Gastrocnemius medialis (tissue), 4 donors: Measurements from ENCODE around the gene GUCY1A1.

Experiments
- CTCF ChIP-seq, 5 experiments: fragments of 450-650 bp in 3 of 5; fragments of 200-600 bp in 2 of 5; sonication (generic) in 2 of 5; IDR thresholded peaks in 4 of 5; conservative IDR thresholded peaks in 1 of 5; 1 replicate in 4 of 5; 2 replicates in 1 of 5; pipeline ENCODE4 v1.5.1; 2016 to 2019; ENCODE audit warnings: antibody characterized with exemption in 5 of 5, mild to moderate bottlenecking in 3 of 5, moderate library complexity in 3 of 5
- POLR2A ChIP-seq, 2 donors: fragments of 450-650 bp; IDR thresholded peaks; one replicate each; pipeline ENCODE4 v1.6.1; 2017; ENCODE audit warnings: antibody characterized with exemption in 2 of 2, mild to moderate bottlenecking in 2 of 2, moderate library complexity in 2 of 2

DNA sequence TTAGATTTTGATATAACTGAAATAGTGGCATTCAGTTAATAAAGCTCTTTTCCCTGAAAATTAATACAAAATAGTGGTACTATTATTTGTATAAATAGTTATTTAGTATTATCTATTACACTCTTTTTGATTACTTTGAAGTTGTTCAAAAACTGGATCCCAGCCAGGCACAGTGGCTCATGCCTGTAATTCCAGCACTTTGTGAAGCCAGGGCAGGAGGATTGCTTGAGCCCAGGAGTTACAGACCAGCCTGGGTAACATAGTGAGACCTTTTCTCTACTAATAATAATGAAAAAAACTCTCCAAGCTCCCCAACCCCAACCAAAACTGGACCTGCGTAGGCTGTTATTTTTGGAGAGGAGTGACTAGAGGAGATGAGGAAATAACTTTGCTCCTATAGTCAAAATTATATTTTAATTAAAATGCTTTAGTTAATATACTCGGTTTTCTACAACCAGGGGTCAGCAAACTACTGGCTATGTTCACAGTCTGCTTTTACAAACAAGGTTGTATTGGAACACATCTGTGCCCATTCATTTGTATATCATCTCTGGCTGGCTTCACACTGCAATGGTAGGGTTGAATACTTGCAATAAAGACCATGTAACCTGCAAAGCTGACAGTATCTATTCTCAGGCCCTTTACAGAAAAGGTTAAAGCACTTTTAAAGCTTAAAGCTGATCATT, 27.6 kb downstream of the GUCY1A1 start:
- no peak for TF ChIP-seq POLR2A (IDR thresholded peaks at IDR 0.05)
- no peak for TF ChIP-seq CTCF (IDR thresholded peaks at IDR 0.05 in 4 of 5, conservative IDR thresholded peaks at IDR 0.05 in 1 of 5)
